SK-N-SH (cell line): ENCODE results near the gene CLPX. TPM values are rescaled to one million over a fixed set of nuclear protein-coding genes. Genes with fewer than 3 reads are reported as not detected.
A peak's percentile ranks its signal among the peaks of the same experiment; 100 is the strongest.

Source experiments
- CTCF ChIA-PET: fragments of 300-600, 350-600 bp; formaldehyde crosslinking; extraction: SDS; loops from one replicate; lab custom pipeline; 2021; lab: Yijun Ruan, JAX
- POLR2A ChIA-PET: fragments of 350-600 bp; sonication (Branson Sonifier 250); formaldehyde crosslinking; extraction: SDS; loops from one replicate; lab custom pipeline; 2020; ENCODE audit warnings: antibody characterized with exemption, inconsistent platforms; lab: Yijun Ruan, JAX
- DNase-seq: peaks from one replicate; pipeline ENCODE4 v3.0.0; 2012
- H2AFZ ChIP-seq: fragments of 200-600 bp; sonication (generic); 2 replicates; pipeline ENCODE4 v1.8.1; 2016; ENCODE audit warnings: antibody characterized with exemption, mild to moderate bottlenecking, low read depth
- H3F3A ChIP-seq: fragments of 200-600 bp; sonication (generic); replicated peaks from 2 replicates; pipeline ENCODE3; 2016; ENCODE audit warnings: antibody characterized with exemption, mild to moderate bottlenecking; ENCODE audit not compliant: insufficient read depth
- H3K27ac ChIP-seq, 2 experiments: fragments of 200-500 bp in 1 of 2; fragments of 200-600 bp in 1 of 2; sonication (Bioruptor generic) in 1 of 2; sonication (generic), shearing (Covaris generic) in 1 of 2; 2 replicates each; pipeline versions ENCODE4 v1.5.1 to v1.6.1; 2014 to 2016; ENCODE audit warnings: low read depth in 2 of 2, inconsistent platforms in 1 of 2, low read length in 1 of 2, mild to moderate bottlenecking in 1 of 2, mixed read lengths in 1 of 2
- H3K27me3 ChIP-seq: fragments of 200-600 bp; sonication (generic), shearing (Covaris generic); 2 replicates; pipeline ENCODE4 v1.6.1; 2016; ENCODE audit warnings: mixed run types; ENCODE audit not compliant: insufficient read depth
- H3K36me3 ChIP-seq, 2 experiments: fragments of 200-500 bp in 1 of 2; fragments of 200-600 bp in 1 of 2; sonication (Bioruptor generic) in 1 of 2; sonication (generic) in 1 of 2; replicated peaks in 1 of 2; 2 replicates each; pipeline versions ENCODE3 to v1.5.1; 2014 to 2016; ENCODE audit warnings: low read length in 1 of 2, mild to moderate bottlenecking in 1 of 2; ENCODE audit not compliant: insufficient read depth in 2 of 2, control insufficient read depth in 1 of 2
- H3K4me1 ChIP-seq, 2 experiments: fragments of 200-500 bp in 1 of 2; fragments of 200-600 bp in 1 of 2; sonication (Bioruptor generic) in 1 of 2; sonication (generic), shearing (Covaris generic) in 1 of 2; 2 replicates each; pipeline versions ENCODE4 v1.5.1 to v1.6.1; 2014 to 2016; ENCODE audit warnings: low read depth in 1 of 2, low read length in 1 of 2, mixed run types in 1 of 2; ENCODE audit not compliant: insufficient read depth in 2 of 2, control insufficient read depth in 1 of 2
- H3K4me2 ChIP-seq: fragments of 200-600 bp; sonication (generic), shearing (Covaris generic); 2 replicates; pipeline ENCODE4 v1.6.1; 2017; ENCODE audit warnings: mixed run types
- H3K4me3 ChIP-seq, 2 experiments: fragments of 200-500 bp in 1 of 2; fragments of 200-600 bp in 1 of 2; sonication (Bioruptor generic) in 1 of 2; sonication (generic), shearing (Covaris generic) in 1 of 2; 2 replicates each; pipeline versions ENCODE4 v1.5.1 to v1.8.1; 2014 to 2016; ENCODE audit warnings: low read depth in 2 of 2, inconsistent platforms in 1 of 2, low read length in 1 of 2, mild to moderate bottlenecking in 1 of 2, mixed read lengths in 1 of 2, moderate library complexity in 1 of 2
- H3K79me2 ChIP-seq: fragments of 200-600 bp; sonication (generic); 2 replicates; pipeline ENCODE4 v1.8.1; 2017; ENCODE audit warnings: mild to moderate bottlenecking; ENCODE audit not compliant: insufficient read depth
- H3K9ac ChIP-seq: fragments of 200-600 bp; sonication (generic); 2 replicates; pipeline ENCODE4 v1.6.1; 2017; ENCODE audit warnings: mixed run types
- H3K9me2 ChIP-seq: fragments of 200-600 bp; sonication (generic); 2 replicates; pipeline ENCODE4 v1.6.1; 2017; ENCODE audit warnings: mixed run types
- H3K9me3 ChIP-seq: fragments of 200-600 bp; sonication (generic); 2 replicates; pipeline ENCODE4 v1.6.1; 2017; ENCODE audit warnings: mixed run types, mild to moderate bottlenecking, moderate library complexity
- H4K20me1 ChIP-seq: fragments of 200-600 bp; sonication (generic); 2 replicates; pipeline ENCODE4 v1.6.1; 2017; ENCODE audit warnings: mild to moderate bottlenecking, mixed run types; ENCODE audit not compliant: insufficient read depth
- CHD2 ChIP-seq: fragments of 150-350 bp; IDR thresholded peaks from 2 replicates; pipeline ENCODE4 v1.6.1; 2018; ENCODE audit warnings: low read length; ENCODE audit not compliant: partially characterized antibody
- ELF1 ChIP-seq: IDR thresholded peaks from 2 replicates; pipeline ENCODE4 v1.4.0; 2012
- EP300 ChIP-seq, 2 experiments: IDR thresholded peaks; 2 replicates each; pipeline versions ENCODE4 v1.4.0 to v1.6.1; 2012; ENCODE audit warnings: borderline replicate concordance in 1 of 2, low read depth in 1 of 2, low read length in 1 of 2
- FOXJ3 ChIP-seq: sonication (generic); formaldehyde crosslinking; IDR thresholded peaks from 2 replicates; pipeline ENCODE4 v1.5.1; 2020; ENCODE audit warnings: mild to moderate bottlenecking, missing genetic modification reagents
- FOXM1 ChIP-seq: IDR thresholded peaks from 2 replicates; pipeline ENCODE4 v1.4.0; 2012; ENCODE audit warnings: low read depth, mild to moderate bottlenecking
- NRF1 ChIP-seq: IDR thresholded peaks from 2 replicates; pipeline ENCODE4 v1.6.1; 2012; ENCODE audit warnings: low read depth, mild to moderate bottlenecking, low read length
- POLR2AphosphoS5 ChIP-seq: IDR thresholded peaks from 2 replicates; pipeline ENCODE4 v1.6.1; 2012; ENCODE audit warnings: low read depth, low read length
- RXRA ChIP-seq: IDR thresholded peaks from 2 replicates; pipeline ENCODE4 v1.4.0; 2012; ENCODE audit warnings: low read depth, mild to moderate bottlenecking, borderline replicate concordance
- SIN3A ChIP-seq: IDR thresholded peaks from 2 replicates; pipeline ENCODE4 v1.6.1; 2012; ENCODE audit warnings: low read depth, mild to moderate bottlenecking, low read length, moderate library complexity, borderline replicate concordance
- SMC3 ChIP-seq: IDR thresholded peaks from 2 replicates; pipeline ENCODE4 v1.6.1; 2012; ENCODE audit warnings: low read depth, low read length, improper control_type of control experiment
- TAF1 ChIP-seq: IDR thresholded peaks from 2 replicates; pipeline ENCODE4 v1.6.1; 2012; ENCODE audit warnings: low read depth, mild to moderate bottlenecking, low read length, moderate library complexity, borderline replicate concordance
- YY1 ChIP-seq: IDR thresholded peaks from 2 replicates; pipeline ENCODE4 v1.4.0; 2012; ENCODE audit warnings: low read depth, mild to moderate bottlenecking
- WGBS: methylation state at CpG from one replicate; pipeline ENCODE4 v1.1.6; 2017; ENCODE audit warnings: low lambda C conversion rate; 5-methylcytosine and 5-hydroxymethylcytosine counted together
- polyA plus RNA-seq, 3 experiments: library from polyadenylated mRNA; depleted of rRNA; stranded (reverse); fragments of >200 nt; gene quantifications; 2 replicates each; pipeline ENCODE4 v1.2.3, GENCODE V29; 2012
- TF ChIP-seq, protein P1 (sequence below): IDR thresholded peaks from 2 replicates; pipeline ENCODE4 v1.4.0; 2012; ENCODE audit warnings: low read depth, borderline replicate concordance
- TF ChIP-seq, protein P2 (sequence below): IDR thresholded peaks from 2 replicates; pipeline ENCODE4 v1.4.0; 2012; ENCODE audit warnings: low read depth
- TF ChIP-seq, protein P3 (sequence below): fragments of 150-350 bp; IDR thresholded peaks from 2 replicates; pipeline ENCODE4 v1.6.1; 2016; ENCODE audit warnings: mild to moderate bottlenecking, low read depth, low read length
- TF ChIP-seq, protein P4 (sequence below): IDR thresholded peaks from 2 replicates; pipeline ENCODE4 v1.4.0; 2012; ENCODE audit warnings: low read depth, borderline replicate concordance
- TF ChIP-seq, protein P5 (sequence below): fragments of 200-600 bp; sonication (generic); IDR thresholded peaks from 2 replicates; pipeline ENCODE4 v1.6.1; 2017; ENCODE audit warnings: antibody characterized with exemption, mild to moderate bottlenecking, moderate library complexity
- TF ChIP-seq, protein P6 (sequence below): IDR thresholded peaks from 2 replicates; pipeline ENCODE4 v1.6.1; 2012; ENCODE audit warnings: mild to moderate bottlenecking, low read depth, low read length, moderate library complexity

CLPX gene
- polyA plus RNA-seq, 1 of the 3 experiments (the other 2 are of a cell fraction) = 12.9 TPM

DNA sequence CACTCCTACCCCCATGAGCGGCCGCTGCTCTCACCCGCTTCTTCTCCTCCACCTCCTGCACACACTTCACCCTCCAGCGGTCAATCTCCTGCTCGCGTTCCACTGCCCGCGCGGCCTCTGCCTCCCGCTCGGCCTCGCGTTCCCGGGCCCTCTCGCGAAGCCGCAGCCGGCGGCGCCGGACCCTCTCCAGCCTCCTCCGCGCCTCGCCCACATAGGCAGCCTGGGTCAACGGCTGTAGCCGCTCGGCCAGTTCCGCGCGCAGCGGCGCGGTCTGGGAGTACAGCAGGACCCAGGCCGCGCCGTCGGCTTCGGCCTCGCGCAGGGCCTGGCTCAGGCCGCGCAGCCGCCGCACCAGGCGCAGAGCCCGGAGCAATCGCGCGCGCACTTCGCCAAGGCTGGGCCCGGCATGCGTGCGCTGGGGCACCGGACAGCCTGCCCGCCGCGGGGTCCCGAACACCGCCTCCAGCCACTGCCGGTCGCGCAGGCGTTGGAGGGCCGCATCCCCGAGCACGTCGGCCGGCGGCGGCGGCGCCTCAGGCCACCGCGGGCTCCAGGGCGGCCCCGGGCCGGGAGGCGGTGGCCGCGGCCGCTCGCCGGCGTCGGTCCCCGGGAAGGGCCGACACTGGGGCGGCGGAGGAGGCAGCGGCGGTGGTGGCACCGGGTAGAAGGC is 52.1 kb downstream of the CLPX start:
- CTCF ChIA-PET = no interaction called here

More for the DNA sequence above, 52.1 kb downstream of the CLPX start:
- no peaks in the 10 kb centered on the region for H3K27me3 ChIP-seq
- no peaks in the 10 kb centered on the region for H3F3A ChIP-seq
- peaks cover 0 to 6% of the 10 kb centered on the region in 2 experiments; a peak in 1 of 4 replicates for H3K4me1 ChIP-seq
- no peaks in the 10 kb centered on the region for H3K9me2 ChIP-seq
- DNase-seq = peak; percentile 80
- POLR2A ChIA-PET = interaction anchor here (0.5 to 0.9 kb wide), 2 partner anchors 172 to 817 kb away, joined by 3 to 5 read pairs; partner anchors contain the start of gene RNU5B-1
- H2AFZ ChIP-seq = no peak overlapping the region
- peak overlapping the region; percentile 98 for H3K4me2 ChIP-seq
- peak overlapping the region; percentile 82 to 88; a peak in 3 of 4 replicates for H3K27ac ChIP-seq
- H3K36me3 ChIP-seq = peaks cover 14 to 17% of the 10 kb centered on the region in 2 experiments
- 0% methylated on average over 20 of the region's 93 CpGs for WGBS
- H3K4me3 ChIP-seq = peak overlapping the region; percentile 73 to 80
- peak overlapping the region; percentile 88 for H3K9ac ChIP-seq
- peaks cover 27% of the 10 kb centered on the region for H4K20me1 ChIP-seq
- H3K9me3 ChIP-seq = no peaks in the 10 kb centered on the region
- peaks cover 46% of the 10 kb centered on the region for H3K79me2 ChIP-seq
- TF ChIP-seq NRF1 = peak; percentile 33; the same call in 1 of the 2 replicates
- TF ChIP-seq RXRA = no peak
- TF ChIP-seq CHD2 = peak; percentile 38
- no peak for TF ChIP-seq ELF1
- no peak for TF ChIP-seq FOXJ3 (CRISPR knock-in tag)
- TF ChIP-seq, protein P1, sequence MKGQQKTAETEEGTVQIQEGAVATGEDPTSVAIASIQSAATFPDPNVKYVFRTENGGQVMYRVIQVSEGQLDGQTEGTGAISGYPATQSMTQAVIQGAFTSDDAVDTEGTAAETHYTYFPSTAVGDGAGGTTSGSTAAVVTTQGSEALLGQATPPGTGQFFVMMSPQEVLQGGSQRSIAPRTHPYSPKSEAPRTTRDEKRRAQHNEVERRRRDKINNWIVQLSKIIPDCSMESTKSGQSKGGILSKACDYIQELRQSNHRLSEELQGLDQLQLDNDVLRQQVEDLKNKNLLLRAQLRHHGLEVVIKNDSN = no peak
- TF ChIP-seq, protein P2, sequence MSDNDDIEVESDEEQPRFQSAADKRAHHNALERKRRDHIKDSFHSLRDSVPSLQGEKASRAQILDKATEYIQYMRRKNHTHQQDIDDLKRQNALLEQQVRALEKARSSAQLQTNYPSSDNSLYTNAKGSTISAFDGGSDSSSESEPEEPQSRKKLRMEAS = no peak
- TF ChIP-seq SMC3 = no peak
- TF ChIP-seq, protein P3, sequence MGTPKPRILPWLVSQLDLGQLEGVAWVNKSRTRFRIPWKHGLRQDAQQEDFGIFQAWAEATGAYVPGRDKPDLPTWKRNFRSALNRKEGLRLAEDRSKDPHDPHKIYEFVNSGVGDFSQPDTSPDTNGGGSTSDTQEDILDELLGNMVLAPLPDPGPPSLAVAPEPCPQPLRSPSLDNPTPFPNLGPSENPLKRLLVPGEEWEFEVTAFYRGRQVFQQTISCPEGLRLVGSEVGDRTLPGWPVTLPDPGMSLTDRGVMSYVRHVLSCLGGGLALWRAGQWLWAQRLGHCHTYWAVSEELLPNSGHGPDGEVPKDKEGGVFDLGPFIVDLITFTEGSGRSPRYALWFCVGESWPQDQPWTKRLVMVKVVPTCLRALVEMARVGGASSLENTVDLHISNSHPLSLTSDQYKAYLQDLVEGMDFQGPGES = no peak
- TF ChIP-seq, protein P4, sequence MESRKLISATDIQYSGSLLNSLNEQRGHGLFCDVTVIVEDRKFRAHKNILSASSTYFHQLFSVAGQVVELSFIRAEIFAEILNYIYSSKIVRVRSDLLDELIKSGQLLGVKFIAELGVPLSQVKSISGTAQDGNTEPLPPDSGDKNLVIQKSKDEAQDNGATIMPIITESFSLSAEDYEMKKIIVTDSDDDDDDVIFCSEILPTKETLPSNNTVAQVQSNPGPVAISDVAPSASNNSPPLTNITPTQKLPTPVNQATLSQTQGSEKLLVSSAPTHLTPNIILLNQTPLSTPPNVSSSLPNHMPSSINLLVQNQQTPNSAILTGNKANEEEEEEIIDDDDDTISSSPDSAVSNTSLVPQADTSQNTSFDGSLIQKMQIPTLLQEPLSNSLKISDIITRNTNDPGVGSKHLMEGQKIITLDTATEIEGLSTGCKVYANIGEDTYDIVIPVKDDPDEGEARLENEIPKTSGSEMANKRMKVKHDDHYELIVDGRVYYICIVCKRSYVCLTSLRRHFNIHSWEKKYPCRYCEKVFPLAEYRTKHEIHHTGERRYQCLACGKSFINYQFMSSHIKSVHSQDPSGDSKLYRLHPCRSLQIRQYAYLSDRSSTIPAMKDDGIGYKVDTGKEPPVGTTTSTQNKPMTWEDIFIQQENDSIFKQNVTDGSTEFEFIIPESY = no peak
- TF ChIP-seq, protein P5, sequence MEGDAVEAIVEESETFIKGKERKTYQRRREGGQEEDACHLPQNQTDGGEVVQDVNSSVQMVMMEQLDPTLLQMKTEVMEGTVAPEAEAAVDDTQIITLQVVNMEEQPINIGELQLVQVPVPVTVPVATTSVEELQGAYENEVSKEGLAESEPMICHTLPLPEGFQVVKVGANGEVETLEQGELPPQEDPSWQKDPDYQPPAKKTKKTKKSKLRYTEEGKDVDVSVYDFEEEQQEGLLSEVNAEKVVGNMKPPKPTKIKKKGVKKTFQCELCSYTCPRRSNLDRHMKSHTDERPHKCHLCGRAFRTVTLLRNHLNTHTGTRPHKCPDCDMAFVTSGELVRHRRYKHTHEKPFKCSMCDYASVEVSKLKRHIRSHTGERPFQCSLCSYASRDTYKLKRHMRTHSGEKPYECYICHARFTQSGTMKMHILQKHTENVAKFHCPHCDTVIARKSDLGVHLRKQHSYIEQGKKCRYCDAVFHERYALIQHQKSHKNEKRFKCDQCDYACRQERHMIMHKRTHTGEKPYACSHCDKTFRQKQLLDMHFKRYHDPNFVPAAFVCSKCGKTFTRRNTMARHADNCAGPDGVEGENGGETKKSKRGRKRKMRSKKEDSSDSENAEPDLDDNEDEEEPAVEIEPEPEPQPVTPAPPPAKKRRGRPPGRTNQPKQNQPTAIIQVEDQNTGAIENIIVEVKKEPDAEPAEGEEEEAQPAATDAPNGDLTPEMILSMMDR = no peak
- no peak for TF ChIP-seq FOXM1
- no peak for TF ChIP-seq EP300 (IDR thresholded peaks at IDR 0.05; ENCODE audit: borderline replicate concordance in 1 of 2, low read depth in 1 of 2, low read length in 1 of 2)
- TF ChIP-seq, protein P6, sequence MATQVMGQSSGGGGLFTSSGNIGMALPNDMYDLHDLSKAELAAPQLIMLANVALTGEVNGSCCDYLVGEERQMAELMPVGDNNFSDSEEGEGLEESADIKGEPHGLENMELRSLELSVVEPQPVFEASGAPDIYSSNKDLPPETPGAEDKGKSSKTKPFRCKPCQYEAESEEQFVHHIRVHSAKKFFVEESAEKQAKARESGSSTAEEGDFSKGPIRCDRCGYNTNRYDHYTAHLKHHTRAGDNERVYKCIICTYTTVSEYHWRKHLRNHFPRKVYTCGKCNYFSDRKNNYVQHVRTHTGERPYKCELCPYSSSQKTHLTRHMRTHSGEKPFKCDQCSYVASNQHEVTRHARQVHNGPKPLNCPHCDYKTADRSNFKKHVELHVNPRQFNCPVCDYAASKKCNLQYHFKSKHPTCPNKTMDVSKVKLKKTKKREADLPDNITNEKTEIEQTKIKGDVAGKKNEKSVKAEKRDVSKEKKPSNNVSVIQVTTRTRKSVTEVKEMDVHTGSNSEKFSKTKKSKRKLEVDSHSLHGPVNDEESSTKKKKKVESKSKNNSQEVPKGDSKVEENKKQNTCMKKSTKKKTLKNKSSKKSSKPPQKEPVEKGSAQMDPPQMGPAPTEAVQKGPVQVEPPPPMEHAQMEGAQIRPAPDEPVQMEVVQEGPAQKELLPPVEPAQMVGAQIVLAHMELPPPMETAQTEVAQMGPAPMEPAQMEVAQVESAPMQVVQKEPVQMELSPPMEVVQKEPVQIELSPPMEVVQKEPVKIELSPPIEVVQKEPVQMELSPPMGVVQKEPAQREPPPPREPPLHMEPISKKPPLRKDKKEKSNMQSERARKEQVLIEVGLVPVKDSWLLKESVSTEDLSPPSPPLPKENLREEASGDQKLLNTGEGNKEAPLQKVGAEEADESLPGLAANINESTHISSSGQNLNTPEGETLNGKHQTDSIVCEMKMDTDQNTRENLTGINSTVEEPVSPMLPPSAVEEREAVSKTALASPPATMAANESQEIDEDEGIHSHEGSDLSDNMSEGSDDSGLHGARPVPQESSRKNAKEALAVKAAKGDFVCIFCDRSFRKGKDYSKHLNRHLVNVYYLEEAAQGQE = no peak
- TF ChIP-seq TAF1 = no peak; the same call in 1 of the 2 replicates
- TF ChIP-seq YY1 = no peak
- no peak for TF ChIP-seq POLR2AphosphoS5
- peak; percentile 28; the same call in 1 of the 2 replicates for TF ChIP-seq SIN3A
